ENCODE results near the gene U2AF1L4.
"Not testable (repeated sequence)": the region's sequence is repeated elsewhere in the genome, so short reads cannot be mapped to it uniquely, and the experiment has no call there.

U2AF1L4 gene

DNA sequence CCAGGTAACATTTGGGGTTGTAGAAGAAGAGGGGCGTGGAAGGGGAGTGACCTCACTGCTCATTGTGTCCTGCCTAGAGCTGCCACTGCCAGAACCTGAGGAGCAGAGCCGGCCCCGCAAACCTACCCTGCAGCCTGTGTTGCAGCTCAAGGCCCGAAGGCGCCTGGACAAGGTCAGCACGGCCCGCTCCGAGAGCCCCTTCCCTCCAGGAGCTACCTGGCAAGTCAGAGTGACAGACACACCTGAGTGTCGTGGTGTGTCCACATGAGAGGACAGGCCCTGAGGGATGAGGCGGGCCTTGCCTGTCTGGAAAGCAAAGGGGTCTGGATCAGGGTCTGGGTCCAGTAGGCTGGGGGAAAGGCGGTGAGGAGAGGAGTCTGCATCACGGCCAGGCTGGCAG lies 20.7 kb downstream of the U2AF1L4 start:
- DNase-seq, result no peak

DNA sequence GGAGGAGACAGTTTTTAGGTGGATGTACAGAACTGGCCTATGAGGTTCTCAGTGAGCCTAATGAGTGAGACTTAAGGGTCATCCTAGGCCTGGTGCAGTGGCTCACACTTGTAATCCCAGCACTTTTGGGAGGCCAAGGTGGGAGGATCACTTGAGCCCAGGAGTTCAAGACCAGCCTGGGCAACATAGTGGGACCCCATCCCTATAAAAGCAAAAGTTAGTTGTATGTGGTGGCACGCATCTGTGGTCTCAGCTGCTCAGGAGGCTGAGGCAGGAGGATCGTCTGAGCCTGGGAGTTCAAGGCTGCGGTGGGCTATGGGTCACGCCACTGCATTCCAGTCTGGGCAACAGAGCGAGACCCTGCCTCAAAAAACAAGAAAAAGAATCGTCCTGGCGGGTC lies 21.1 kb downstream of the U2AF1L4 start:
- DNase-seq, result not testable (repeated sequence)

GRCh38 chr19:35723671-35724070 lies 21.5 kb downstream of the U2AF1L4 start:
- no peak for DNase-seq

DNA sequence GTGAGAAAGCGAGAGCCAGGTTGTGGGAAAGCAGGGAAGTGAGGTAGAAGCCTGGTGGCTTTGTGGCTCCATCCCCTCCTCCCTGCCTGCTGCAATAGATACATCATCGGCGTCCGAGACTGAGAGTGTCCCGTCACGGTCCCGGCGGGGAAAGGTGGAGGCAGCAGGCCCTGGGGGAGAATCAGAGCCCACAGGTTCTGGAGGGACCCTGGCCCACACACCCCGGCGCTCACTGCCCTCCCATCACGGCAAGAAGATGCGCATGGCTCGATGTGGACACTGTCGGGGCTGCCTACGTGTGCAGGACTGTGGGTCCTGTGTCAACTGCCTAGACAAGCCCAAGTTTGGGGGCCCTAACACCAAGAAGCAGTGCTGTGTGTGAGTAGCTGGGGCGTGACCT lies 22.3 kb downstream of the U2AF1L4 start:
- no peak for DNase-seq

- DNase-seq, result no peak
These were observed 22.8 kb downstream of the U2AF1L4 start for GRCh38 chr19:35722461-35722860.

- DNase-seq, result no peak
These were observed 23.8 kb downstream of the U2AF1L4 start for GRCh38 chr19:35721374-35721773.

GRCh38 chr19:35720648-35721047 lies 24.6 kb downstream of the U2AF1L4 start:
- no peak for DNase-seq

DNA sequence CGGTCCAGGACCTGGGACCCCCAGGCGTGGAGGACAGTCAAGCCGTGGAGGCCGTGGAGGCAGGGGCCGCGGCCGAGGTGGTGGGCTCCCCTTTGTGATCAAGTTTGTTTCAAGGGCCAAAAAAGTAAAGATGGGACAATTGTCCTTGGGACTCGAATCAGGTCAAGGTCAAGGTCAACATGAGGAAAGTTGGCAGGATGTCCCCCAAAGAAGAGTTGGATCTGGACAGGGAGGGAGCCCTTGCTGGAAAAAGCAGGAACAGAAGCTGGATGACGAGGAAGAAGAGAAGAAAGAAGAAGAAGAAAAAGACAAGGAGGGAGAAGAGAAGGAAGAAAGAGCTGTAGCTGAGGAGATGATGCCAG lies 25.1 kb downstream of the U2AF1L4 start:
- no peak for DNase-seq

- no peak for DNase-seq
These were observed 25.6 kb downstream of the U2AF1L4 start for GRCh38 chr19:35719402-35720162.

DNA sequence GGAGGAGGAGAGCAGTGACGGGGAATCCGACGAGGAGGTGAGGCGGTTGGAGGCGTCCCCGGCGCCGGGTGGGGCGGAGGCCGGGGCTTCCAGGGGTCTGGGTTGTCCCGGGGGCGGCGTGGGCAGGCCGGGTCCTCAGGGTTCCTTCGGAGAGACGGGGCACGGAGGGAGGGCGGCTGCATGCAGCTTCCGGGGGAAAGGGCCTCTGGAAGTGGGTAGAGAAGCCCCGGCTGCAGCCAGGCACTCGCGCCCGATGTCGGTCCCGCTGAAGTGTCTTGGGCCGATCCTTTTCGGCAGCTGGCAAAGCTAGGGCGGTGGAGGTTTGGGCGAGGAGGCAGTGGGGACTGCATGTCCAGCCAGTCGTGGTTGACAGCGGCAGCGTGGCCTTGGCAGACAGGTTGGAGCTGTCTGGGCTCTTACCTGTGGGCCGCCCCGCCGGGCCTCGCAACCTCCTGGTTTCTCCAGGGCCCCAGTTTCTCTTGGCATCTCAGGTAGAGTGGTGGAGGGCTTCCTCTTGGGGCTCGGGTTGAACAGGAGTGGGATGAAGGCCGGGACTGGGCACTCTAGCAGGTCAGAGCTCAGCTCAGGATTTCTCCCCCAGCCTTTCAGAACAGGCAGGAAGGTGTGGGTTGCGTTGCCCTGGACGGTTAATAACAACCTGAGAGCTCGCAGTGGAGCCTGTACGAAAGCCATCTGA lies 26.7 kb downstream of the U2AF1L4 start:
- DNase-seq, result no peak

DNA sequence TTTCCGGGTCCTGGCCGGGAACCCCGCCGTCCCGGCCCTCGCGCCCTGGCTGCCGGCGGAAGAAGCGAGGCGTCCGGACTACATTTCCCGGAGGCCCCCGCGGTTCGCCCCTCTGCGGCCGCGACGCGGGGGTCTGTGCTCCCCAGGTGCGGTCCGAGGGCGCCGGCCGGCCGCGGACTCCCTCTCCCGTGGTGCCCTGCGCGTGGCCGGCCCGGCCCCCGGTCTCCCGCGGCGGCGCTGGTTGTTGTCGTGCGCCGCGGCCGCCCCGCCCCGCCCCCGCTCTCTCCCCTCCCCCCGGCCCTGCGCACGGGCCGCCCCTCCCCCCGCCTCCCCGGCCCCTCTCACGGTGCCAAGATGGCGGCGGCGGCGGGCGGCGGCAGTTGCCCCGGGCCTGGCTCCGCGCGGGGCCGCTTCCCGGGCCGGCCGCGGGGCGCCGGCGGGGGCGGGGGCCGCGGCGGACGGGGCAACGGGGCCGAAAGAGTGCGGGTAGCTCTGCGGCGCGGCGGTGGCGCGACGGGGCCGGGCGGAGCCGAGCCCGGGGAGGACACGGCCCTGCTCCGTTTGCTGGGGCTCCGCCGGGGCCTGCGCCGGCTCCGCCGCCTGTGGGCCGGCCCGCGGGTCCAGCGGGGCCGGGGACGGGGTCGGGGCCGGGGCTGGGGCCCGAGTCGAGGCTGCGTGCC lies 27.4 kb downstream of the U2AF1L4 start, which contains the start of gene KMT2B:
KMT2B (plus strand) TSS at position 339 of the 680 bp plus-strand sequence; CDS start at position 355, 16 bp downstream.
- DNase-seq, result no peak

GRCh38 chr19:35716801-35717664 lies 28.2 kb downstream of the U2AF1L4 start:
- DNase-seq, result peak; percentile 87

DNA sequence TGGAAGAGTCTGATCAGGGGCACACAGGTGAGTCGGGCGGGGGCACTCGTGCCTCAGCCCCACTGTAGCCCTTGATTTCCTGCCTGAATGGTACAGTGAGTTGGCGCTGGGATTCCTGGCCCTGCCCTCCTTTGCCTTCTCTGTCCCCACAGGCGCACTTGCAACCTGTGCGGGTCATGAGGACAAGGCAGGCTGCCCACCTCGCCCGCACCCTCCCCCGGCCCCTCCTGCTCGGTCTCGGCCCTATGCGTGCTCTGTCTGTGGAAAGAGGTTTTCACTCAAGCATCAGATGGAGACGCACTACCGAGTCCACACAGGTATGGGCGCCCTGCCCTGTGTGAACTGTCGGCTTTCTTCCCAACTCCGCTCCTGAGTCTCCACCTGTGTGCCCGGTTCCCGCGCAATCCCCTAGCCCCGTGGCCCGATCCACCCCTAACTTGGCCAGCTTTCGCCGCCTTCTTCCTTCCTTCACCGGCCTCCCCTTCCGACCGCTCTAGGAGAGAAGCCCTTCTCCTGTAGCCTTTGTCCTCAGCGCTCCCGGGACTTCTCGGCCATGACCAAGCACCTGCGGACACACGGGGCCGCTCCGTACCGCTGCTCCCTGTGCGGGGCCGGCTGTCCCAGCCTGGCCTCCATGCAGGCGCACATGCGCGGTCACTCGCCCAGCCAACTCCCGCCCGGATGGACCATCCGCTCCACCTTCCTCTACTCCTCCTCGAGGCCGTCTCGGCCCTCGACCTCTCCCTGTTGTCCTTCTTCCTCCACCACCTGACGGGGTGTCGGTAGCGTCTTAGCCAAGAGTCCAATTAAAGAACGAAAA lies 29.0 kb downstream of the U2AF1L4 start:
- no peak for DNase-seq

DNA sequence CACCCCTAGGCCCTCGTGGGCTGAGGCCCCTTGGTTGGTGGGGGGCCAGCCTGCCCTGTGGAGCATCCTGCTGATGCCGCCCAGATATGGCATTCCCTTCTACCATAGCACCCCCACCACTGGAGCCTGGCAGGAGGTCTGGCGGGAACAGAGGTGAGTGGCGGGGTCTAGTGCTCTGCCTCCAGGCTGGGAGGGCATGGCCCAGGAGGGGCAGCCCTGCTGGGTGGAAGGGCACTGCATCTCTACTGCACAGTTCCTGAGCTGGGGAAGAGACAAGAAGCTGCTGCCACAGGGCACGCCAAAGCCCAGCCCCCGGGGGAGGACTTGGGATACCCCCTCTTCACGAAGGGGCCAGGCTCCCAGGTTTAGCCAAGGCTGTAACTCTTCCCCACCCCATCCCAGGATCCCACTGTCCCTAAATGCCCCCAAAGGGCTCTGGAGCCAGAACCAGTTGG lies 29.8 kb downstream of the U2AF1L4 start:
- DNase-seq, result no peak

- DNase-seq, result no peak
These were observed 30.4 kb downstream of the U2AF1L4 start for GRCh38 chr19:35714601-35715354.

DNA sequence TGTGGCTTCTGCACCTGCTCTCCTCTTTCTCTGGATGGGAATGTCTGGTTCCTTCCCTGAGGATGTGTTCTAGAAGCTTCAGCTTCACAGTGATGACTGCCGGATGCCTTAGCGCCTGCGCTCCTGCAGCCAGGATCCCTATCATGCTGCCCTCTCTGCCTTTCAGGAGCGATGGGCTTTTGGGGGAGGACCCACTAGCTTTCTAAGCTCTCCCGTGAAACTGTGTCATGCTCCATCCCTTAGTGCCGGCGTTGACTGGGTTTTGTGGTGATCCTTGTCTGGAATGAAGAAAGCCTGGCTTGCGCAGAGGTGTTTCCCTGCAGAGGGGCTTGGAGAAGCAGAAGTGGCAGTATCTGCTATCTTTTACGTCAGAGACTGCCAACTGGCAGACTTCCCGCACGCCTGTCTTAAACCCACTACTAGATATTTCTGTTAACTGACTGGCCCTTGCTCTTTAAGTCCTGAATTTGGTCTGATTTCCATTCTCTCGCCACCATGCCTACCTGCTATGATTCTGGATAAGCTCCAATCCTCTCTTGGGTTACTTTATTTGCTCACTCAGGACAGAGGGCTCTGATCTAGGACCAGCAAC lies 31.2 kb downstream of the U2AF1L4 start:
- DNase-seq, result no peak

- no peak for DNase-seq
These were observed 31.7 kb downstream of the U2AF1L4 start for GRCh38 chr19:35713506-35713850.

DNA sequence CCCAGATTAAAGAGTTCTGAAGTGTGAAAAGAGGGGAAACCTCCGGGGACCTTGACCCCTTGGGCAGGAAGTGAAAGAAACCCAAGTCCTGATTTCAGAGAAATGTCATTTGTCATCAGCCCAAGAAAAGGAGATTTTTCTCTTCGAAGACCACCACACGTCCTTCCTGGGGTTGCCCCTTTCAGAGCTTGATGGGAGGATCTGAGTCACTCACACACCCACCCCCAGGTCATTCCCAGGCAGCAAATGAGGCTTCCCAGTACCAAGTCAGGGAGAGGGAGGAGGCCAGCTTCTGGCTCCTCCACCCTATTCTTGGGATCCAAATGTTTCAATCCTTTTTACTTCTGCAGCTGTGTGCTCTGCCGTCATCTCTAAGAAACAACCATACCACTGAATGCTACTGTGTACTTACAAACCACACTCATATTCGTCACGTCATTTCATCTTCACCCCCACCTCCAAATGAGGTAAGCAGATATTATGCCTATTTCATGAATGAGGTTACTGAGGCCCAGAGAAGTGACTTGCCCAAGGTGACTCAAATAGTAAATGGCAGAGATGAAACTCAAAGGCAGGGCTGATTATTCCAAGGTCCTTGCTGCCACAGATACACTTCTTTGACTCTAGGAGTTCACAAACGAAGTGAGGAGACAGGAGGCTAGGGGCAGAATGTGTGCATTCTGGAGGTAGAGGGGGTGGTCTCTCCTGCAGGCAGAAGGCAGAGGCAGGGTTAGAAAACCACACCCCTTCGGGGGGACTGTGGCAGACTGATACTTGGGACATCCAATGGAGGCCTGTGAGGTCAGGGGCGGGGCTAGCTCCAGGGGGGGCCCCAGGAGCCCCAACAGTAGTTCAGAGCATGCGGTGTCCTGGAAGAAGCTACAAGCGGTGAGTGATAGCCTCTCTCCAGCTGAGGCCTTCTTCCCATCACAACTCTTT lies 32.4 kb downstream of the U2AF1L4 start:
- no peak for DNase-seq

Data from NCI-H1694 (cell line).